Neural cell (in vitro differentiated cells): ENCODE measurements around the gene CTAGE4.

Source experiments
- EP300 ChIP-seq: fragments of 450-650 bp; conservative IDR thresholded peaks from 2 replicates; pipeline ENCODE4 v1.6.1; 2014; ENCODE audit warnings: antibody characterized with exemption, mild to moderate bottlenecking, moderate library complexity; ENCODE audit not compliant: poor library complexity, severe bottlenecking
- EZH2 ChIP-seq: fragments of 200-600, 300-800 bp; shearing (Covaris generic), sonication (generic); IDR thresholded peaks from 2 replicates; pipeline ENCODE4 v1.6.1; 2014; ENCODE audit warnings: antibody characterized with exemption, low read length, borderline replicate concordance, mild to moderate bottlenecking; ENCODE audit not compliant: insufficient read depth, poor library complexity, severe bottlenecking
- POLR2AphosphoS5 ChIP-seq: IDR thresholded peaks from 2 replicates; pipeline ENCODE4 v1.6.1; 2012
- RAD21 ChIP-seq: fragments of 450-650 bp; conservative IDR thresholded peaks from 2 replicates; pipeline ENCODE4 v1.6.1; 2014; ENCODE audit warnings: antibody characterized with exemption, mild to moderate bottlenecking, moderate library complexity
- SMC3 ChIP-seq: fragments of 450-650 bp; conservative IDR thresholded peaks from 2 replicates; pipeline ENCODE4 v1.6.1; 2014; ENCODE audit warnings: antibody characterized with exemption, mild to moderate bottlenecking, moderate library complexity; ENCODE audit not compliant: poor library complexity
- TAF1 ChIP-seq: IDR thresholded peaks from 2 replicates; pipeline ENCODE4 v1.6.1; 2012; ENCODE audit warnings: low read depth
- TF ChIP-seq, protein P1 (sequence below): fragments of 450-650 bp; IDR thresholded peaks from 2 replicates; pipeline ENCODE4 v1.5.1; 2014; ENCODE audit warnings: antibody characterized with exemption, mild to moderate bottlenecking, moderate library complexity; ENCODE audit not compliant: poor library complexity, severe bottlenecking
- TF ChIP-seq, protein P2 (sequence below): IDR thresholded peaks from 2 replicates; pipeline ENCODE4 v1.6.1; 2012; ENCODE audit warnings: borderline replicate concordance

DNA sequence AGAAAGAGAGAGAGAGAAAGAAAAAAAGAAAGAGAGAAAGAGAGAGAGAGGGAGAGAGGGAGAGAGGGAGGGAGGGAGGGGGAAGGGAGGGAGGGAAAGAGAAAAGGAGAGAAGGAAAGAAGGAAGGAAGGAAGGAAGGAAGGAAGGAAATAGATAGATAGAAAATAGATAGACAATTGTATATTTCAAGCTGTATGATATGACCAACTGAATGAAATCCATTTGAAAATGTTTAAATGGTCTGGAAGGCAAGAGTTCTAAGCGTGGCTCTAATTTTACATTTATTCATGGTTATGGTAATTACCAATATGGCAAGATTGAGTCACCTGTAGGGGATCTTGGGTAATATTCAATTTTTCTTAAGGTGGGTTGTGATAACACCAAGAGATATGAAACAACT lies 24.4 kb upstream of the CTAGE4 start:
- TF ChIP-seq, protein P1, sequence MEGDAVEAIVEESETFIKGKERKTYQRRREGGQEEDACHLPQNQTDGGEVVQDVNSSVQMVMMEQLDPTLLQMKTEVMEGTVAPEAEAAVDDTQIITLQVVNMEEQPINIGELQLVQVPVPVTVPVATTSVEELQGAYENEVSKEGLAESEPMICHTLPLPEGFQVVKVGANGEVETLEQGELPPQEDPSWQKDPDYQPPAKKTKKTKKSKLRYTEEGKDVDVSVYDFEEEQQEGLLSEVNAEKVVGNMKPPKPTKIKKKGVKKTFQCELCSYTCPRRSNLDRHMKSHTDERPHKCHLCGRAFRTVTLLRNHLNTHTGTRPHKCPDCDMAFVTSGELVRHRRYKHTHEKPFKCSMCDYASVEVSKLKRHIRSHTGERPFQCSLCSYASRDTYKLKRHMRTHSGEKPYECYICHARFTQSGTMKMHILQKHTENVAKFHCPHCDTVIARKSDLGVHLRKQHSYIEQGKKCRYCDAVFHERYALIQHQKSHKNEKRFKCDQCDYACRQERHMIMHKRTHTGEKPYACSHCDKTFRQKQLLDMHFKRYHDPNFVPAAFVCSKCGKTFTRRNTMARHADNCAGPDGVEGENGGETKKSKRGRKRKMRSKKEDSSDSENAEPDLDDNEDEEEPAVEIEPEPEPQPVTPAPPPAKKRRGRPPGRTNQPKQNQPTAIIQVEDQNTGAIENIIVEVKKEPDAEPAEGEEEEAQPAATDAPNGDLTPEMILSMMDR, result no peak
- TF ChIP-seq RAD21 (no peak), SMC3 (no peak), EZH2 (no peak), EP300 (no peak), TAF1 (no peak), POLR2AphosphoS5 (no peak)
- TF ChIP-seq, protein P2, sequence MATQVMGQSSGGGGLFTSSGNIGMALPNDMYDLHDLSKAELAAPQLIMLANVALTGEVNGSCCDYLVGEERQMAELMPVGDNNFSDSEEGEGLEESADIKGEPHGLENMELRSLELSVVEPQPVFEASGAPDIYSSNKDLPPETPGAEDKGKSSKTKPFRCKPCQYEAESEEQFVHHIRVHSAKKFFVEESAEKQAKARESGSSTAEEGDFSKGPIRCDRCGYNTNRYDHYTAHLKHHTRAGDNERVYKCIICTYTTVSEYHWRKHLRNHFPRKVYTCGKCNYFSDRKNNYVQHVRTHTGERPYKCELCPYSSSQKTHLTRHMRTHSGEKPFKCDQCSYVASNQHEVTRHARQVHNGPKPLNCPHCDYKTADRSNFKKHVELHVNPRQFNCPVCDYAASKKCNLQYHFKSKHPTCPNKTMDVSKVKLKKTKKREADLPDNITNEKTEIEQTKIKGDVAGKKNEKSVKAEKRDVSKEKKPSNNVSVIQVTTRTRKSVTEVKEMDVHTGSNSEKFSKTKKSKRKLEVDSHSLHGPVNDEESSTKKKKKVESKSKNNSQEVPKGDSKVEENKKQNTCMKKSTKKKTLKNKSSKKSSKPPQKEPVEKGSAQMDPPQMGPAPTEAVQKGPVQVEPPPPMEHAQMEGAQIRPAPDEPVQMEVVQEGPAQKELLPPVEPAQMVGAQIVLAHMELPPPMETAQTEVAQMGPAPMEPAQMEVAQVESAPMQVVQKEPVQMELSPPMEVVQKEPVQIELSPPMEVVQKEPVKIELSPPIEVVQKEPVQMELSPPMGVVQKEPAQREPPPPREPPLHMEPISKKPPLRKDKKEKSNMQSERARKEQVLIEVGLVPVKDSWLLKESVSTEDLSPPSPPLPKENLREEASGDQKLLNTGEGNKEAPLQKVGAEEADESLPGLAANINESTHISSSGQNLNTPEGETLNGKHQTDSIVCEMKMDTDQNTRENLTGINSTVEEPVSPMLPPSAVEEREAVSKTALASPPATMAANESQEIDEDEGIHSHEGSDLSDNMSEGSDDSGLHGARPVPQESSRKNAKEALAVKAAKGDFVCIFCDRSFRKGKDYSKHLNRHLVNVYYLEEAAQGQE, result no peak
